Adrenal gland (tissue), 5 donors: ENCODE measurements around the gene ITGA2B.

Experiments used
- POLR2A ChIP-seq, 2 donors: fragments of 450-650 bp; IDR thresholded peaks; one replicate each; pipeline ENCODE4 v1.6.1; 2017; ENCODE audit warnings: antibody characterized with exemption in 2 of 2, mild to moderate bottlenecking in 2 of 2, moderate library complexity in 1 of 2
- TF ChIP-seq, protein P1 (sequence below), 6 experiments: fragments of 450-650 bp in 4 of 6; fragments of 200-600 bp in 2 of 6; sonication (generic) in 1 of 6; IDR thresholded peaks; 1 replicate in 5 of 6; 2 replicates in 1 of 6; pipeline versions ENCODE4 v1.5.1 to v1.8.0; 2016 to 2021; ENCODE audit warnings: antibody characterized with exemption in 6 of 6, mild to moderate bottlenecking in 2 of 6, moderate library complexity in 1 of 6
- donor health status: DM: no; HTN: no; CAD: no.

DNA sequence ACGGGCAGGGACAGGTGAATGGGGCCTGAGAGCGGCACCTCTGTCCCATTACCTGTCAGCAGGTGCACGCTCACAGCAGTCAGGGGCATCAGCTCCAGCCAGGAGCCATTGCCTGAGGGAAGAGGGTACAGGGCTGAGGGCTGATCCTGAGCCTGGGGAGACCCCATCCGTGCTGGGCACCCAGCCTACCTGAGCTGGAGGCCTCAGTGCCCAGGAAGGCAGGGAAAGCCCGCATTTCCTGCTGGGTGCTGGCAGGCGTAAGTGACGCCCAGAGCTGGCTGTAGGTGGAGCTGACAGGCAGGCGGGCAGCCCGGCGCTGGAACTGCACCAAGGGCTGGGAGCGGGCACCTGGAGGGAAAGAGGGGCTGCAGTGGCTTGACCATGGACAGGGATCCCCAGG is 33.2 kb downstream of the ITGA2B start:
- TF ChIP-seq, protein P1, sequence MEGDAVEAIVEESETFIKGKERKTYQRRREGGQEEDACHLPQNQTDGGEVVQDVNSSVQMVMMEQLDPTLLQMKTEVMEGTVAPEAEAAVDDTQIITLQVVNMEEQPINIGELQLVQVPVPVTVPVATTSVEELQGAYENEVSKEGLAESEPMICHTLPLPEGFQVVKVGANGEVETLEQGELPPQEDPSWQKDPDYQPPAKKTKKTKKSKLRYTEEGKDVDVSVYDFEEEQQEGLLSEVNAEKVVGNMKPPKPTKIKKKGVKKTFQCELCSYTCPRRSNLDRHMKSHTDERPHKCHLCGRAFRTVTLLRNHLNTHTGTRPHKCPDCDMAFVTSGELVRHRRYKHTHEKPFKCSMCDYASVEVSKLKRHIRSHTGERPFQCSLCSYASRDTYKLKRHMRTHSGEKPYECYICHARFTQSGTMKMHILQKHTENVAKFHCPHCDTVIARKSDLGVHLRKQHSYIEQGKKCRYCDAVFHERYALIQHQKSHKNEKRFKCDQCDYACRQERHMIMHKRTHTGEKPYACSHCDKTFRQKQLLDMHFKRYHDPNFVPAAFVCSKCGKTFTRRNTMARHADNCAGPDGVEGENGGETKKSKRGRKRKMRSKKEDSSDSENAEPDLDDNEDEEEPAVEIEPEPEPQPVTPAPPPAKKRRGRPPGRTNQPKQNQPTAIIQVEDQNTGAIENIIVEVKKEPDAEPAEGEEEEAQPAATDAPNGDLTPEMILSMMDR (IDR thresholded peaks at IDR 0.05): no peak
- TF ChIP-seq POLR2A (IDR thresholded peaks at IDR 0.05): no peak
